ENCODE measurements around the gene BBLN. TPM values are rescaled to one million over a fixed set of nuclear protein-coding genes. Genes with fewer than 3 reads are reported as not detected.

The BBLN gene
- total RNA-seq, 4 donors from 2014 or later: 139 to 165 (median 145) TPM

- peaks cover 0 to 20% (median 5%) of the 10 kb centered on the region in 3 donors for H3K4me1 ChIP-seq
- H3K9me3 ChIP-seq: no peaks in the 10 kb centered on the region
- H3K36me3 ChIP-seq: no peaks in the 10 kb centered on the region
- H3K27me3 ChIP-seq: peaks cover 31% of the 10 kb centered on the region
- 100% methylated on average over 1 of the region's 7 CpGs; no CpG with 5 or more reads in 1 of the 2 donors for WGBS, 2 donors (ENCODE audit: low coverage in 1 of 2)
- TF ChIP-seq POLR2AphosphoS5 (IDR thresholded peaks at IDR 0.05): no peak
- no peak for TF ChIP-seq CTCF (IDR thresholded peaks at IDR 0.05)
- no peak for TF ChIP-seq POLR2A (IDR thresholded peaks at IDR 0.05)
- TF ChIP-seq EP300 (IDR thresholded peaks at IDR 0.05): no peak
- no peak for ATAC-seq
- H3K27ac ChIP-seq: peak overlapping the region in 2 of 4 donors; percentile 47 to 76
- peak overlapping the region in 1 of 2 donors; percentile 73 for H3K4me3 ChIP-seq
These were observed 44.8 kb downstream of the BBLN start for GRCh38 chr9:128204858-128205257.

GRCh38 chr9:128205296-128205944 lies 45.4 kb downstream of the BBLN start:
- WGBS, 2 donors (ENCODE audit: low coverage in 1 of 2): 71% methylated on average over 9 of the region's 16 CpGs; no CpG with 5 or more reads in 1 of the 2 donors
- H3K27ac ChIP-seq: peak overlapping the region in 1 of 4 donors; percentile 76

GRCh38 chr9:128206484-128206883 lies 46.4 kb downstream of the BBLN start:
- no peak overlapping the region for H3K4me3 ChIP-seq
- TF ChIP-seq EP300 (IDR thresholded peaks at IDR 0.05): no peak
- no peak for TF ChIP-seq POLR2AphosphoS5 (IDR thresholded peaks at IDR 0.05)
- 80% methylated on average over 3 of the region's 3 CpGs; no CpG with 5 or more reads in 1 of the 2 donors for WGBS, 2 donors (ENCODE audit: low coverage in 1 of 2)
- H3K9me3 ChIP-seq: no peaks in the 10 kb centered on the region
- H3K27me3 ChIP-seq: peaks cover 31% of the 10 kb centered on the region
- H3K36me3 ChIP-seq: no peaks in the 10 kb centered on the region
- ATAC-seq: no peak
- H3K27ac ChIP-seq: peak overlapping the region in 1 of 4 donors; percentile 1
- peaks cover 0 to 29% (median 12%) of the 10 kb centered on the region in 3 donors for H3K4me1 ChIP-seq

More at GRCh38 chr9:128205296-128205944, 45.4 kb downstream of the BBLN start:
- no peaks in the 10 kb centered on the region for H3K9me3 ChIP-seq
- no peak for ATAC-seq
- no peak overlapping the region for H3K4me3 ChIP-seq
- TF ChIP-seq CTCF (IDR thresholded peaks at IDR 0.05): no peak
- no peak for TF ChIP-seq POLR2AphosphoS5 (IDR thresholded peaks at IDR 0.05)
- no peak for TF ChIP-seq EP300 (IDR thresholded peaks at IDR 0.05)
- TF ChIP-seq POLR2A (IDR thresholded peaks at IDR 0.05): no peak
- H3K4me1 ChIP-seq: peaks cover 0 to 21% (median 5%) of the 10 kb centered on the region in 3 donors
- H3K27me3 ChIP-seq: peaks cover 31% of the 10 kb centered on the region
- H3K36me3 ChIP-seq: no peaks in the 10 kb centered on the region

- Histone ChIP-seq H3K4me1 (peaks cover 0 to 29% (median 12%) of the 10 kb centered on the region in 3 donors), H3K36me3 (no peaks in the 10 kb centered on the region), H3K9me3 (no peaks in the 10 kb centered on the region), H3K27me3 (peaks cover 31% of the 10 kb centered on the region), H3K27ac (peak overlapping the region in 1 of 4 donors; percentile 27), H3K4me3 (no peak overlapping the region)
- TF ChIP-seq POLR2A (IDR thresholded peaks at IDR 0.05): no peak
- TF ChIP-seq CTCF (IDR thresholded peaks at IDR 0.05): no peak
- TF ChIP-seq POLR2AphosphoS5 (IDR thresholded peaks at IDR 0.05): no peak
- no peak for TF ChIP-seq EP300 (IDR thresholded peaks at IDR 0.05)
- no peak for ATAC-seq
- WGBS, 2 donors (ENCODE audit: low coverage in 1 of 2): 34 to 68% methylated on average over 4 to 12 of the region's 15 CpGs
These were observed 47.1 kb downstream of the BBLN start for GRCh38 chr9:128206916-128207910.

- Histone ChIP-seq H3K27ac (peak overlapping the region in 1 of 4 donors; percentile 49), H3K4me3 (no peak overlapping the region), H3K4me1 (peaks cover 0 to 23% (median 12%) of the 10 kb centered on the region in 3 donors), H3K9me3 (no peaks in the 10 kb centered on the region), H3K36me3 (no peaks in the 10 kb centered on the region), H3K27me3 (peaks cover 29% of the 10 kb centered on the region)
- no peak for ATAC-seq
- TF ChIP-seq EP300 (IDR thresholded peaks at IDR 0.05): no peak
- no peak for TF ChIP-seq CTCF (IDR thresholded peaks at IDR 0.05)
- no peak for TF ChIP-seq POLR2A (IDR thresholded peaks at IDR 0.05)
- TF ChIP-seq POLR2AphosphoS5 (IDR thresholded peaks at IDR 0.05): no peak
- 82 to 95% methylated on average over 5 to 6 of the region's 7 CpGs for WGBS, 2 donors (ENCODE audit: low coverage in 1 of 2)
These were observed 48.3 kb downstream of the BBLN start for GRCh38 chr9:128208386-128208785.
